Measurements from ENCODE around the gene AHCY.
"Not testable (repeated sequence)": the region's sequence is repeated elsewhere in the genome, so short reads cannot be mapped to it uniquely, and the experiment has no call there.

AHCY gene

DNA sequence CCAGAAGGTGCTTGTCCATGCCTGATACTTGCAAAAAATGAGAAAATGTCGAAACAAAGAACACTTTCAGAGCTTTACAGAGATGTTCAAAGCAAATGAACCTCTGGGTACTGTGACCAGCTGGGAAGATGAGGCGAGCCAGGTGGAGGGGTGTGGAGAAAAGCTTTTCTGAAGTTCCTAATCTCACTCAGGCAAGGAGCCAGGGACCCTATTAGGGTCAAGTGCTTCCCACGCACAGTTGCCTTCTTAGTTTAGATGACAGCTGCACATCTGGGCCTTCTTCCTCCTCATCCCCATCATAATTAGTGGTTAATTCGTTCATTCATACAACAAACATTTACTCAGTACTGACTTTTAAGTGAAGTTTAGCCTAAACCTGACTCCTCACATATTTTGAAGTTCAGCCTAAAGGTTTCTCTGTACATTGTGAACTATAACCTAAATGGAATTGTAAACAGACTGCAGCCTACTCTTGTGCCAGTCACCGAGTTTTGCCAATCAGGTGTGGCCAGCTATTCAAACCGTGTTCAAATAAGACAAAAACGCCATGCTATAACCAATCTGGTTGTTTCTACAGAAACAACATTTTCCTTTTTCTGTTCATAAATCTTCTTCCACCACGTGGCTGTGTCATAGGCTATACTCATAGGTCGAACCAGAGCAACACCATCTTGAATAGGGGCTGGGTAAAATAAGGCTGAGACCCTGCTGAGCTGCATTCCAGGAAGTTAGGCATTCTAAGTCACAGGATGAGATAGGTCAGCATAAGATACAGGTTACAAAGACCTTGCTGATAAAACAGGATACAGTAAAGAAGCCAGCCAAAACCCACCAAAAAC lies 19.3 kb upstream of the AHCY start:
- peak; percentile 19 for DNase-seq

DNA sequence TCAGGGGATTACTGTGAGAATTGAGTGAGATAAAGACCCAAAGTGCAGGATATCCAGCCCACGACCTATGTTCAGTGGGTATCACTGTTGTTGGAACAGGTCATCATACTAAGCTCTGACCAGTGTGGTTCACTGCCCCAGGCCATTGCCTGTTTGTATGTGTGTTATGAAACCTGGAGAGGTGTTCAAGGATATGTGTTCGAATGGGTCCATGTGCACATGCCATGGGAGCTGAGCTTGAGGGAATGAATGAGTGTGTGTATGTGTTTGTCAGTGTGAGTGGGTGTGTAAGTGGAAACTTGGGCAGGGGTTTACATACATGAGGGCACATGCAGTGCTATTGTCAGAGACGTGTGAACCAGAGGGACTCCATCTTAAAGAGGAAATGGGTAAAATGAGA lies 17.7 kb upstream of the AHCY start:
- no peak for DNase-seq

DNA sequence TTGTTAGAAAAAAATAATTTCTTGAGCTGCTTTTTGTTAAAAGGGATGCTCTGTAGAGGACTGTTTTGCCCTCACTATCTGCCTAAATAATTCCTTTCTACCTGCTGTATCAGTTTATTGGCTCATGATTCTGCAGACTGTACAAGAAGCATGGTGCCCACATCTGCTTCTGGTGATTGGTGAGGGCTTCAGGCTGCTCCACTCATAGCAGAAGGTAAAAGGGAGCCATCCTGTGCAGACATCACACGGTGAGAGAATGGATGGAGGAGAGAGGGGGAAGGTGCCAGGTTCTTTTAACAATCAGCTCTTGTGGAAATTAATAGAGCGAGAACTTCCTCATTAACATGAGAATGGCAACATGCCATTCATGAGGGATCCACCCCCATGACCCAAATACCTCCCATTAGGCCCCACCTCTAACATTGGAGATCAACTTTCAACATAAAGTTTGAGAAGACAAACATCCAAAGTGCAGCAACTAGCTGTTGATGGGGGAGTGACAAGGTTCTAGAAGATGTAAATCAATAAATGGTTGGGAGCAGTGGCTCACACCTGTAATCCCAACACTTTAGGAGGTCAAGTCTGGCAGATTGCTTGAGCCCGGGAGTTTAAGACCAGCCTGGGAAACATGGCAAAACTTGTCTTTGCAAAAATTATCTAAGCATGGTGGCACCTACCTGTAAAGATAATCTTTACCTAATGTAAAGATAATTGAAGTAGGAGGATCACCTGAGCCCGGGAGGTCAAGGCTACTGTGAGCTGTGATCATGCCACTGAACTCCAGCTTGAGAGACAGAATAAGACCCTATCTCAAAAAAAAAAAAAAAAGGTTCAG lies 15.7 kb upstream of the AHCY start:
- no peak for DNase-seq

DNA sequence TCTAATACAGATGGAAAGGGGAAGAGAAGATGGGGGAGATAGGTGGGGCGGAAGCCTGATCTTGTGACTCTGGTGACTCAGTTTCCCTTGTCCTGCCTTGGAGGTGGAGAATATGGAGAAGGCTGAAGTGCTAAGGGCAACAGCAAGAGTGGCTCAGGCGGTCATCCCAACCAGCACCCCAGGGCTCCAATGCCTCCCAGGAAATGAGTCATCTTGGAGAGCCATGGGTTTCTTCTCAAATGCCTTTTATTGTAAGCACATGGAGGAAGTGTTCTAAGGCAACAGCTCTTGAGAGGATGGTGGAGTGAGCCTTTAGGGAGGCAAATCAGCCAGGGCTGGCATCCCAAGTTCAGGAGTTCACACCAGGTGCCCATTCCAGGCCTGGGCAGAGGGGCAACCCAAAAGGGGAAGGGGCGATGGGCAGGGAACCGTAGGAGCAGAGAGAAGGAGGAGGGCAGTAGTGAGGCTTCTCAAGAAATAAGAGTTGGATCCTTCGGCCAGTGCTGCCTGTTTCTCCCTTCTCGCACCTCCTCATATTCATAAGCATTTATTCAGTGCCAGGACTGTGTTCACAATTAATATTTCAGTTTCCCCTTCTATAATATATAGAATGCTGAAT lies 13.2 kb upstream of the AHCY start:
- DNase-seq, result no peak

DNA sequence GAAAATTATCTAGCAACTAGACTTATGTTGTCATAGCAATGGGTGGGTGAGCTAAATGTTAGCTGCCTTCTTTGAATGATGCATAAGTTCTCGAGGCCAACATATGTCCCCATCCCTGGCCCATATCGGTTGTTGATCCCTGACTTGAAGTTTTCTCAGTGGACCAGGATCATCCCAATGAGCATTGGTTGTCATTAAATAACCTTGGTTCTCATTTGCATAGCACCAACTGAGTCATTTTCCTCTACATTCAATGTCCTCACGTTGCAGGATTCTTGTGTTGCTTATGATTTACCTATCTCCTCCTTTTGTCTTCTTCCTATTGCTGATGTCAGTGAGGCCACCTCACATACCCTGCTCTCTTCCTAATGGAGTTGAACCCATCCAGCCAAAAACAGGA lies 12.1 kb upstream of the AHCY start:
- DNase-seq, result no peak

GRCh38 chr20:34312544-34313217 lies 9.5 kb upstream of the AHCY start:
- peak; percentile 65 for DNase-seq

DNA sequence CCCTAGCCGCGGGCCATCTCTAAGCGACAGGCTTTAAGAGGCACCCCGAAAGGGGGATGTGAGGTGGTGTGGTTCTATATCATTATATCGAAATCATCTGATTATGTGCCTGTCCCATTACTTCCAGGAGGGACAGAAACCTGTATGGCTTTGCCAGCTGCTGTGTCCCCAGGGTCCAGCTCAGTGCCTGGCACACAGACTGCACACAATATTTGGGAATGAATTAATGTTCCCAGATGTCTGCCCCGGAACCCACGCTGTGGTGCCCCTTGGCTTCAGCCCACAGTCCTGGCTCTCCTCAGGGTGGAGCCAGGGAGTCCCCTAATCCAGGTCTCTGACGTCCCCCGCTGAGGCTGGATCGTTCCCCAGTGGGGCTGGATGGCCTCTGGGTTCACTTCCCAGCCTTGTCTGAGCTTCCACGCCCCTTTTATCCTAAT lies 8.9 kb upstream of the AHCY start:
- no peak for DNase-seq

GRCh38 chr20:34311118-34312023 lies 8.2 kb upstream of the AHCY start:
- DNase-seq, result no peak

DNA sequence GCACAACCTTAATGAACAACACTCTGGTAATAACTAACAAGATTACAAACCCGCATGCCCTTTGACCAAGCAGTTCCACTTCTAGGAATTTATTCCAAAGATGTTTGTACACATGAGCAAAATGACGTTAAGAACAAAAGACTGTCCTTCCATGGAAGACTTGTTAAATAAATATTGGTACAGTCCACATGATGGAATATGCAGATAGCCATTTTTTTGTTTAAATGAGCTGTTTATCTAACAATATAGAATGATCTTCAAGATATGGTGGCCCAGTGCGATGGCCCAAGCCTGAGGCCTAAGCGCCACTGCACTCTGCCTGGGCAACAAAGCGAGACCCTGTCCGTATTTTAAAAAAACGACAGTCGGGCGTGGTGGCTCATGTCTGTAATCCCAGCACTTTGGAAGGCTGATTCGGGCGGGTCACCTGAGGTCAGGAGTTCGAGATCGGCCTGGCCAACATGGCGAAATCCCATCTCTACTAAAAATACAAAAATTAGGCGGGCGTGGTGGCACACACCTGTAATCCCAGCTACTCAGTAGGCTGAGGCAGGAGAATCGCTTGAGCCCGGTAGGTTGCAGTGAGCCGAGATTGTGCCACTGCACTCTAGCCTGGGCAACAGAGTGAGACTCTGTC lies 7.4 kb upstream of the AHCY start:
- DNase-seq, result no peak

DNA sequence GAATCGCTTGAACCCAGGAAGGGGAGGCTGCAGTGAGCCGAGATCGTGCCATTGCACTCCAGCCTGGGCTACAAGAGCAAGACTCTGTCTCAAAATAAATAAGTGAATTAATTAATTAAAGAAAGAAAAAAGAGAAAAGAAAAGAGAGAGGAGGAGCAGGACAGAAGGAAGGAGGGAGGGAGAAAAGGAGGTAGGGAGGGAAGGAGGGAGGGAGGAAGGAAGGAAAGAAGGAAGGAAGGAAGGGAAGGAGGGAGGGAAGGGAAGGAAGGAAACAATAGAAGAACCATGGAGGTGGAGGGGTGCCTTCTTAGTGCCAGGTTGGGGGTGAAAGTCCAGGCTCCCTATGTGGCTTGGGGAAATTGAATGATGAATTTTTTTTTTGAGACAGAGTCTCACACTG lies 6.5 kb upstream of the AHCY start:
- no peak for DNase-seq

DNA sequence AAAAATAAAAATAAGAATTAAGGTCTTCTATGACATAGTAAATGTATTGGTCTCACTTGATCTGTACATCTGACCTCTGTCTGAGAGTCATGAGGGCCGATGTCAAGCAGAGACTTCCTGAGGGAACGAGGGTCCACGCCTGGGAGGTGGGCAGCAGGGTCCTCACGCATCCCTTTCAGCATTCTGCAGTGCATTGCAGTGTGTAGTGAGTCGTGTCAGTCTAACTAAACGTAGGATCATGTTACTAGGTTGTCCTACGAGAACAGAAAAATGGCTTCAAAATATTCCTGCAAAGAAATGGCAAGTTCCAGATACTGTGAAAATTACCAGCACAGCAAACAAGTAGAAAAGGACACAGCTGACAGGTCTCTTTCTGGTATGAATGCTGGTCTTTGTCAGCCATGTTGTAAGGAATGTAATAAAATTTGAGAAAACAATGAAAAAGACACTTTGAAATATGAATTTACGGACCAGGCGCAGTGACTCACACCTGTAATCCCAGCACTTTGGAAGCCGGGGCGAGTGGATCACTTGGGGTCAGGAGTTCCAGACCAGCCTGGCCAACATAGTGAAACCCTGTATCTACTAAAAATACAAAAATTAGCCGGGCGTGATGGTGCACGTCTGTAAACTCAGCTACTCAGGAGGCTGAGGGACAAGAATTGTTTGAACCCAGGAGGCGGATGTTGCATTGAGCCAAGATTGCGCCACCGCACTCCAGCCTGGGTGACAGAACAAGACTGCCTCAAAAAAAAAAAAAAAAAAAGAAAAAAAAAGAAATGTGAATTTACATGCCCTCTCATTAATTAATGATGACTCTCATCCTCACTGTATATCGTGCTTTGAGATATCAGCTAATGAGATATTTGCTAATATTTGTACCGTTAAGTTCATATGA lies 2.4 kb upstream of the AHCY start:
- DNase-seq, result no peak

DNA sequence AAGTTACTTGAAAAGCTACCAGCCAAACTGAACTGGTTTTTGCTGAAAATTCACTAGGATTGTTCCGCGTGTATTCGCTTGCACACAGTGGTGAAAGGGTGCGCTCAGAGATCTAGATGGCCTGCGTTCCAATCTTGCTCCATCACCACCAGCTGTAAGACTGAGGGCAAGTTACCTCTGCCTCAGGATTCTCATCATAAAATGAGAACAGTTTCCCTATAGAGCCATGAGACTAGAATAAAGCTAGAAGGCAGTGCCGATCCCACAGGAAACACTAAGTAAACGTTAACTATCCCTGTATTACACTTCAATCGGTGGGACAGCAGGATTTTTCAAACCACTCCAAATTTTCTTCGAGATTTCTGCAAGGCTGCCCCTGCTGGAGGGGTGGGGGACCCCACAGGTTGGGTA lies 838 bp downstream of the AHCY start:
- DNase-seq, result no peak

- no peak for DNase-seq
These were observed 1.4 kb downstream of the AHCY start for GRCh38 chr20:34301587-34302311.

DNA sequence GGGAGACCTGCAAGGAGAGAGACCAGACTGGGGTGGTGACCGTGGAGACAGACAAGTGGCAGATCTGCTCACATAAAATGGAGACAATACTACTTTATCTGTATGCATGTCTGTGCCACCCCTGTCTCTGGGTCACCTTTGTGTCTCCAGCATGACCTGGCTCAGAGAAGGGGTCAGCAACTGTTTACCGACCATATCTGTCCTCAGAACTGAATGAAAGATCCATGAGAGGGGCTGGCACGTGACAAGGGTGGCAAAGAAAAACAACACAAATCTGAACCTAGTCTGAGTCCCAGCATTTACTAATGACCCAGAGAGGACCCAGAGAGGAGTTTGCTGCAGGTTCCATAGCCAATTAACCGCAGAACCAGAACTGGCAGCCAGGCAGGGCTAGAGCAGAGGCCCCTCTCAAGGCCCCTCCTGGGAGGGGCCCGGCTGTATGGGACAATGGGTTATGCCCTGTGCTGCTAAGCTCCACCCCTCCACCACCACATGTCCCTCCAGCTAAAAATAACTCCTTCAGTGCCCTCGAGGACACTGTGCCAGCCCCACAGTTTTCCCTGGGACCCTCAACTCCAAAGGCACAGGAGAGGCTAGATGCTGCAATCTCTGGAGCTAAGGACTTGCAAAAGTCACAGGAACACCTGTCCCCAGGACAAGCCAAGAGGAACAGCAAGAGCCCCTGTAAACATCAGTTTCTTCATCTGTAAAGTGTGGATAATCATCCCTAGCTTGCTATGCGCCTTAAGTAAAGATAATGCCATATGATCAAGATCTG lies 2.2 kb downstream of the AHCY start:
- DNase-seq, result peak; percentile 19

DNA sequence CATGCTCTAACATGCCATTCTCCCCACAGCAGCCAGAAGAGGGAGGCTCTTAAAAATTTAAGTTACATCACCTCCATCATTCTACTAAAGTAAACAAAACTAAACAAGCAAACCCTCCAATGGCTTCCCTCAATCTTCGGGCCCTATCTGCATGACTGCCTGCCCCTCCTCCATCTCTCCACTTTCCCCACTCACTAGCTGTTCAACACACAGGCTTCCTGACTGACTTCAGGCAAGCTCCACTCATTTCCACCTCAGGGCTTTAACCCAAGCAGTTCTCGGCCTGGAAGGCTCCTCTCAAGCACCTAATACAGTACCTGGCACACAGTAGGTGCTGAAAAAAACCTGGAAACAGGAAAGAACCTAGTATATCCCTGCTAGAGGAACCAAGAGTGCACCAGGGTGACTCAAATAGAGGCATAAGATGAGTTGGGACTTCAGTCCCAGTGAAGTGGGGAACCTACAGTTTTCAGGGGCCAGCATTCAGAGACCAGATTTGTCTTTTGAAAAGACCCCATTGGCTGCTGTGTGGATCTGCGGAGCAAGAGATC lies 2.8 kb downstream of the AHCY start:
- no peak for DNase-seq

DNA sequence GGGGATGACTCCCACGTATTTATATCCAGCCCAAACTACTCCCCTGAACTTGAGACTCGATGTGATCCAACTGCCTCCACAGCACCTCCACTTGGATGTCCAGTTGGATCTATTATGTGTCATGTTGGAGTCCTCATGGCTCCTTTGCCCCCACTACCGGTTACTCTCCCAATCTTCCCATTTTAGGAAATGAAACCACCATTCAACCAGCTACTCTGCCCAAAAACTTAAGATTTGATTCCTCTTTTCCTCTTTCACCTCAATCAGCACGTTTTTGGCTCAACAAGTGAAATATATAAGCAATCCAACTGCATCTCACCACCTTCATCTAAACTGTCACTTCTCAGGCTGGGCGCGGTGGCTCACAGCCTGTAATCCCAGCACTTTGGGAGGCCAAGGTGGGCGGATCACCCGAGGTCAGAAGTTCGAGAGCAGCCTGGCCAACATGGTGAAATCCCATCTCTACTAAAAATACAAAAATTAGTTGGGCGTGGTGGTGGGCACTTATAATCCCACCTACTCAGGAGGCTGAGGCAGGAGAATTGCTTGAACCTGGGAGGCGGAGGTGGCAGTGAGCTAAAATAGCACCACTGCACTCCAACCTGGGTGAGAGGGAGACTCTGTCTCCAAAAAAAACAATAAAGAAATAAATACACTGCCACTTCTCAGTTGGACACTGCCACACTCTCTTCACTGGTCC lies 3.4 kb downstream of the AHCY start:
- no peak for DNase-seq

GRCh38 chr20:34298294-34298784 lies 4.8 kb downstream of the AHCY start:
- not testable (repeated sequence) for DNase-seq

- no peak for DNase-seq
These were observed 6.7 kb downstream of the AHCY start for GRCh38 chr20:34296468-34296867.

All from DMS 273 treated with DMSO at 0.1 percent for 48 hours (cell line).